ENCODE data around the gene CHRNA9.

The CHRNA9 gene

DNA sequence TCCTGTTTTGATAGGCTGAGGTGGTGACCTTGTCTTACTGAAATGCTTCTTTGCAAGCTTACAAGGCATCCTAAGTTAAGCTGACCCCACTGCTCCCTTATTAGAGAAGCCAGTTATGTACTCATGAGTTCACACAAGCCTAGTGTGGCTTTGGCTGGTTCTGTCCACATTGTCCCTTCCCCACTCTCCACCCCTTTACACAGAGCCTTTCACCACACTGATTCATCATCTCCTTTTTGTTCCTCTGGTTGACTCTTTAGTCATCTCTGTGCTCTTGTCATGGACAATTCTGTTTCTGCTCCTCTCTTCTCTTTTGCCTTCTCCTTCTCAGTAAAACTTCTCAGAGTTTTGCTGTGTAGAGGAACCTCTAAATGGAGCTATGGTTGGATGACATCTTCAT lies 4.9 kb downstream of the CHRNA9 start:
- ATAC-seq (peak; percentile 87), DNase-seq (no peak)

DNA sequence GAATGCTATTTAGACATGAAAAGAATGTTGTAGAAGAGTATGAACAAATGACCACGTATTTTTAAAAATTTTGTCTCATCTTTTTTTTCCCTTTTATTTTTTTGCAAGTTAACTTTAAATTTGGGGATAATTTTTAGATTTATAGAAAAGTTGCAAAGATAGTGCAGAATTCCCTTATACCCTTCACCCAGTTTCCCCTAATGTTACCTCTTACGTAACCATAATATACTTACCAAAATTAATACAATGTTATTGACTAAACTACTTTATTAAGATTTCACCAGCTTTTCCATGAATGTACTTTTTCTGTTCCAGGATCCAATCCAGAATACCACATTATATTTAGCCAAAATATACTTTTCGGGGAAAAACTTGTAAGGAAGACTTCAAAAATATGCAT lies 12.3 kb downstream of the CHRNA9 start:
- DNase-seq: no peak

DNA sequence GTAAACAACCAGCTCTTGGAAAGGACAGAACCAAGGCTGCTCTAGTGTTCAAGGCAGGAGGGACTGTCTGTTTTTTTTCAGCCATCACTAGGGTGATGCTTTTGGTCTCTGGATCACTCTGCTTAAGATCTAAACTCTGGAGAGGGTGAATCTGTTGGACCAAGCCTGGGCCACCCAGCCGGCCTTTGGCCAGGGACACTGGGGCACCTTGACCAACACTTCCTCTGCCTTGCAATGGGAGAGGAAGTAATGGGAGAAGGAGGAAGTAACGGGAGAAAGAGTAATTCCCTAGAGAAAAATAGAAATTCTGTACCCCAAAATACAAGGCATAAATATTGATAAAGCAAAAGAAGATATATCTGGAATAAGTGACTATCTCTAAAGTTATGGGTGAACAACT lies 12.9 kb downstream of the CHRNA9 start:
- ATAC-seq (no peak), DNase-seq (no peak)

More for the DNA sequence above, 12.3 kb downstream of the CHRNA9 start:
- no peak for ATAC-seq

DNA sequence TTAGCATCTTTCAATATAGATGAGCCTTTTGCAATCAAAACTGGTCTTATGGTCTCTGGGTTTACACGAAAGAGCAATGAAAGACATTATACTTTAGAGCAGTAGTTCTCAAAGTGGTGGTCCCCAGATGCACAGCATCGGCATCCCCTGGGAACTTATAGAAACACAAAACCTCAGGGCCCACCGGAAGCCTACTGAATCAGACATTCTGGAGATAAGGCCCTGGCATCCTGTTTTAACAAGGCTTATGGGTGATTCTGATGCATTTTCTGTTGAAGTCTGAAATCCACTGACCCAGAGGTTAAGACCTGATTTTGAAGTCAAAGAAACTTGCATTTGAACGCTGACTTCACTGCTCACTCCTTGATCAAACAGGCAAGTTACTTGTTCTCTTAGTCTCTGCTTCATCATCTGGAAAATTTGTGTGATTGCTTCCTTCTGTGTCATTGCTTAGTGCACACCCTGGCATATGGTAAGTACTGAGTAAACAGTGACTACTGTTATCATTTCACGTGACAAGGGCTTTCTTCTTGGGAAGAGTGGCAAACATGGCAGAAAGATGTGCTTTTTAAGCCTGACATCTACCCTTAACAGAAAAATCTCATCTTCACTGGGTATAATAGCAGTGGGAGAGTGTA lies 14.5 kb downstream of the CHRNA9 start:
- ATAC-seq (peak; percentile 68), DNase-seq (no peak)

DNA sequence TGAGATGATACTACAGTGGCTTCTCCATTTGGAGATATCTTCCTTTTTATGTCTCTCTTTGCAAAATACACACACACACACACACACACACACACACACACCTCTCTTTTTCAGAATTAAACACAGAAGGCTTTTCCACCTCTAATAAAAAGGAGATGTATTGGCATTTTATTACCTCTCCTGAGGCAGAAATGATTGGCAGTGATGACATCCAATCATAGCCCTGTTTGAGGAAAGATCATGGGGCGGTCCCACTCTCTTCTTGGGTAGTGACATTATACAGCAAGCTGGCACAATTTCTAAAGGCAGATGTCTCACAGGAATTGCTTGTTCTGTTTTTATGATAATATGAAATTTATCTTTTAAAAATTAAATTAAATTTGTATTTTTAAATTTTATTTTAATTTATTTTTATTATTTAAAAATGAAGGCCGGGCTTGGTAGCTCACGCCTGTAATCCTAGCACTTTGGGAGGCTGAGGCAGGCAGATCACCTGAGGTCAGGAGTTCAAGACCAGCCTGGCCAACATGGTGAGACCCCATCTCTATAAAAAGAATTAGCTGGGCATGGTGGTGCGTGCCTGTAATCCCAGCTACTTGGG lies 15.6 kb downstream of the CHRNA9 start:
- no peak for ATAC-seq
- no peak for DNase-seq

DNA sequence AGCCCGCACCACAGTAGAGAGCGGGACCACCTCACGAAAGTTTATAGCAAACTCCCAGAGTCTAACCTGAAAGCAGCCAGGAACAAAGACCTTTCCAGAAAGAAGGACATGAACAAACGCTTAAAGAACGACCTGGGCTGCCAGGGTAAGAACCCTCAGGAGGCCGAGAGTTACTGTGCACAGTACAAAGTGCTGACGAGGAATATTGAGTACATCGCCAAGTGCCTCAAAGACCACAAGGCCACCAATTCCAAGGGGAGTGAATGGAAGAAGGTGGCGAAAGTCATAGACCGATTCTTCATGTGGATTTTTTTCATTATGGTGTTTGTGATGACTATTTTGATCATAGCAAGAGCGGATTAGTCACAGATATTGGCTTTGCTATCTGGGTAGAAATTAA lies 19.0 kb downstream of the CHRNA9 start:
- no peak for DNase-seq
- no peak for ATAC-seq

DNA sequence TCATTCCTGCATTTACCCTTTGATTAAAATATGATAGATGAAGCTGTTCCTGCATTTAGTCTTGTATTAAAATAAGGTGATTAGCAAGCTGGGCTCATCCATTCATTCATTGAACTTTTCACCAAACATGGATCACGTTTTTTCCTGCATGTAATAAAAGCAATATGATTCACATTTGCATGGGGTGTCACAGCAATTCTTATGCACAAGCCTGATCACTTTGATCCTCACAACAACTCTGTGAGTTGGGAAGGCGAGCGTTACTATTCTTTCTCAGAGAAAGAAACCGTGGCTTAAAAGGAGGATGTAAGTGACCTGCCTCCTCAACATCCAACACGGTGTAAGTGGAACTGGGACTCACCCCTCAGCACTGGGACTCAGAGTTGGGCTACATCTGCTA lies 20.0 kb downstream of the CHRNA9 start:
- DNase-seq: no peak
- ATAC-seq: no peak

DNA sequence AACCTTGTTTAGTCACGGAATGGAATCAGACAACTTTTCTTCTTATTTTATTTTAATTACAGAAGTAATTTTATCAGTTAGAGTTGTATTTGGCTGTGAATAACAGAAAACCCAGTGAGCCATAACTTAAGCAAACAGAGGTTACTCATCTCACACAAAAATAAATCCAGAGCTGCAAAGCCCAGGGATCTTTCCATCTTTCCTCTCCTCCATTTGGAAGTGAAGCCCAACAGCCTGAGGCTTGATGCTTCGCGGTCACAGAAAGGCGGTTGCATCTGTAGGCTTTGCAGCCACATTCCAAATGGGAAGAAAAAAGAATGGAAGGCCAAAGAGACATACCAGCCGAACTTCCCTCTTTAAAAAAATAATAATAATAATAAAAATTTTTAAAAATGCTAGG lies 22.6 kb downstream of the CHRNA9 start:
- DNase-seq (no peak), ATAC-seq (no peak)

DNA sequence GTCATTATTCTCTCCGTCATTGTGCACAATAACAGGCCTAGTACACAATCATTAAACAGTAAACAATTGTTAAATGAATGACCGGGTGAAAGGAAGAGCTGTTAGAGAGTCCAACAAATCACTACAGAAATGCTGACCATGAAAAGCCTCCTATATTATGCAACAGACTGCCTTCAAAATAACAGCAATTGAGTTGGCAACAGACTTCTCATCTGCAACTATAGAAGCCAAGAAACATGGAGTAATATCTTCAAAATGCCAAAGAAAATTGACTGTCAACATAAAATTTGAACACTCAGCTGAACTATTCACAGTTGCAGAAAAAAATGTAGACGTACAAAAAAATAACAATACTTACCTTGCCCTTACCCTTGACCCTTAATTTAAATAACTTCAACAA lies 26.2 kb downstream of the CHRNA9 start:
- ATAC-seq (no peak), DNase-seq (no peak)

DNA sequence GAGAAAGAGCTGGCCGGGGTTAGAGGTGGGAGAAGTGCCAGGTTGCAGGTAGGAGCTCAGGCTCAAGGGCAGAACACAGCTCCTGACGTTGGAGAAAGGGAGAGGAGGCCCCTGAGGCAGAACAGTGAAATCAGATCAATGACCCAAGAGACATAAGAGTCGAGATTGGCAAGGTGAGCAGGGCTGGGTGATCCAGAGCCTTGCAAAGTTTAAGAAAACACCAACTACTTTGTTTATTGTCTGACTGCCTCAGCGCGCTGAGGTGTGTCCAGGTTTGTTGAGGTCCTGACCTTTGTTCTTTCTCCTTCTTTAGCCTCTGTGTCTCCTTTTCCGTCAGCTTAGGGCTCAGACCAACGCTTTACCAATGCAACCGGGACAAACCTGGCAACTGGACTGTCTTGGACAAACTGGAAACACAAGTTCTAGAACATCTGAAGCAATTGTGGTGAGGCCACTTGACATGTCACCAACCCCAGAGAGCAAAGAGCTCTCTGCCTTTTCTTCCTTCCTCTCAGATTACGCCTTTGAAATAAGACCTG lies 28.3 kb downstream of the CHRNA9 start:
- no peak for ATAC-seq
- DNase-seq: no peak

DNA sequence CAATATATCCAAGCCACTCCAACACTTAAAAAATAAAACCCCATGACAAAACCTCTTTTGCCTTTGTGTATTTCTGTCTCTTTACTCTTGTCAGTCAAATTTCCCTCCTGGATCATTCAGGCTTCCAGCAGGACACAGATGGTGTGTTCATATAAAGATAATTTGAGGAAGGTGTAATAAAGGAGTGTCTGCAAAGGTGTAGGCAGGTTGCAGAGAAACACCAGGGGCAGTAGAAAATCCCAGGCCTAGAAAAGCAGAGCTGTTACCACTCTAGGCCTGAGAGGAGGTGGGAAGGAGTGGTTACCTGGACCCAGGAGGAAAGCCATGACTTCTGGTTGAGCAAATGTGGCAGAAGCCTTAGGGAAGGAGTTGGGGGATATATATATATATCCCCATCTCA lies 28.8 kb downstream of the CHRNA9 start:
- ATAC-seq: no peak

DNA sequence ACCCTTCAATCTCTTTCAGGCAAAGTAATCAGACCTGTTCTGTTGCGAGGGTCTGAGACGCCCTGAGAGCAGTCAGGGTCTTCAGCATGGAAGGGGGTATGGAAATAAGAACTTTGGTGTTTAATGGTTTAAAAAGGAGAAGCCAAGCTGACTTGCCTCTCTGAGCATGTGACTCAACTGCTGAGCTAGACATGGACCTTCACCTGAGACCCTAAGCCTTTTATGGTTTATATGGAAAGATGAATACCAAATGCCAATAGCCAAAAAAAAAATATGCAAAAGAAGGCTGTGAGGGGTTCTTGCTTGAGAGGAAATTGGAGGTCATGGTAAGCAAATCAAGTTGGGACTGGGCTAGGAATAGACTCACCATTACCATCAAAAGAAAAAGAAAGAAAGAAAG lies 30.6 kb downstream of the CHRNA9 start:
- ATAC-seq (no peak), DNase-seq (no peak)

More for the DNA sequence above, 28.8 kb downstream of the CHRNA9 start:
- no peak for DNase-seq

DNA sequence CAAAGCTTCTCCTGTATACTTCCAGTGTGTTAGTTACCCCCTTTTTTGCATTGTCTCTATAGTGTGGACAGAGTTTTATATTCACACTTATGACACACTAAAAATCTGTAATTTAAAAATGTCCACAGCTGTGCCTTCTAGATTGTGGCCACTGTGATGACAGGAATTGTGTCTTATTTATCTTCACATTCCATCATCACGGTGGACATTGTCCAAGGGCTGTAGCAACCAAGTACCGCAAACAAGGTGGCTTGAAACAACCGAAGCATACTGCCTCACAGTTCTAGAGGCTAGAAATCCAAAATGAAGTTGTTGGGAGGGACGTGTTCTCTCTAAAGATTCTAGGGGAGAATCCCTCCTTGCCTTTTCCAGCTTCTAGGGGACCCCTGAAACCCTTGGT lies 32.3 kb downstream of the CHRNA9 start:
- ATAC-seq (no peak), DNase-seq (no peak)

DNA sequence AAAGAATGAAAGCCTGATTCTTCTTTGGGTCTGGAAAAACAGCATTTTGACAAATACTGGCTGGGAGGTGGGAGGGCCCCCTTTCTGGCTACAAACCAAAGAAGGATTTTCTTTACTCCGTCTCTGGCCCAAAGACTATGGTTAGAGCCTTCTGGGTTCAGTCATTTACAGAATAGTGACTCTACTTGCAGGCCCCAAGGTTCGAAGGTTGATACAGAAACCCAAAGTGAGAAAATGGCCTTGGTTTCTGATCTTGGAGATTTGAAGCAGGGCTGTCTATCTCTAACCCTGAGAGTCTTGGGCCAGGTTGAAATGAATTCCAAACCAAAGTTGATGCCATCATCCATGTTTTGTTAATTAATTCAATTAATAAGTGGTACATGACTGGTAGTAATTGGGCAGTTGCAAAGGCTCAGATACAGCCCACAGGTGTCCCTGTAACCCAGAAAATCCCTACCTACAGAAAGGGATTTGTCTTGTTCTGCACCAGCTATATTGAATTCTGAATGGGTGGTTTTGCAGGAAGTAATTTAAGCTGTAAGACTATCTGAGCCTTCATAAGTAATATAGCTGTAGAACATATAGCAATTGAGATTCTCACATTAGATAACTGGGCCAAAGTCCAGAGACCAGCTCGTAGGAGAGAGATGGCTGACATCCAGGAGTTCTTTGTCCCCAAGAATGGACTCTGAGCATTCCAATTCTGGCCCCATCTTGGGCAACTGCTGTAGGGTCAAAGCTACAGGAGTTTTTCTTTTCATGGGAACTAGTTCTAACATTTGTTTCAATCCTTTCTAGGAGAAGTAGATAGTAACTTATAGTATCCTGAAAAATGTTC lies 34.5 kb downstream of the CHRNA9 start:
- DNase-seq (no peak), ATAC-seq (no peak)

DNA sequence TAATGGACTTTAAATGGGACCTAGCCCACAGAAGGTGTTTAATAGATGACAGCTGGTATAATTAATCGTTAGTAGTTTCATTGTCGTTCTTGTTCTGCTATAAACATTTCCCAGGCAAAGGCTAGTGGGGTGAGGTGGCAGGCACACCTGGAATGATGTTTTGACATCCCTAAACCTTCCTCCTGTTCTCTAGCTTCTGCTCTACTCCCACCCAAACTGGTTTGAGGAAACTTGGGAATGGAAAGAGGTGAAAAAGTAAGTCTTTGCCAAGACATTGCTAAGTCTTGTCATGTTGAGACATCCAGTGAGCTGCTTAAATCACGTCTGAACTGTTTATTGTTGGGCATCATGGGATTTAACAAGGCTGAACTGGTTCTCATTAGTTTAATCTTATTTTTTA lies 37.5 kb downstream of the CHRNA9 start:
- ATAC-seq (no peak), DNase-seq (no peak)

DNA sequence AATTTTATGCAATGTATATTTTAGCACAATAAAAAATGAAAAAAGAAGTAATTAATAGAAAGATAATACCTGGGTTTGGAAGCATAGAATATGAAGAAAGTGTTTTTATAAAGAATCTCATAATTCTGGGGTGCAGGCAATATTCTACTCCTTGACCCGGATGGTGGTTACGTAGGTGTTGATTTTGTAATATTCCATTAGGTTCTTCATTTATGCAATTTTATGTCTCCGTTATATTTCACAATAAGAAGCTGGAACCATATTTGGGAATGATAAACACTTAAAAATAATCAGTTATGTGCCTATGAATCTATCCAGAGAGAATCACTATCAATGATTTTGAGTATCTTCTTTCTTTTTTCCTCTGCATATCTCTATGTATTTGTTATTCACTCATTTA lies 38.5 kb downstream of the CHRNA9 start:
- ATAC-seq: no peak
- no peak for DNase-seq

DNA sequence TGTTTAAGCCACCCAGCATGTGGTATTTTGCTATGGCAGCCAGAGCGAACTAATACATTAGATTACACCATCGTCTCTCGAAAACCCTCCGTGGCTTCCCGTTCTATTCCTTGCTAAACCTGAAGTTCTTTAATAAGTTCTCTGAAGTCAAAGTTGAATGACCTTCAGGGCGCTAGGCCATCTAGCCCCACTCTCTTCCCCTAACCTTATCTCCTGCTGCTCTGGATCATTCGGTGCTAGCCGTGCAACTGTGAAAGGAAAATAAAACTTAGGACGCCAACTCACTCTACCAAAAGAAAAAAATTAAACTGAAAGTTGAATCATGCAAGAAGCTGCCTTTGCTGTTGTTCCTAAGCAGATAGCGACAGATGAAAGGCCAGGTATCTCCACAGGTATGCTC lies 40.0 kb downstream of the CHRNA9 start:
- no peak for ATAC-seq
- DNase-seq: no peak

DNA sequence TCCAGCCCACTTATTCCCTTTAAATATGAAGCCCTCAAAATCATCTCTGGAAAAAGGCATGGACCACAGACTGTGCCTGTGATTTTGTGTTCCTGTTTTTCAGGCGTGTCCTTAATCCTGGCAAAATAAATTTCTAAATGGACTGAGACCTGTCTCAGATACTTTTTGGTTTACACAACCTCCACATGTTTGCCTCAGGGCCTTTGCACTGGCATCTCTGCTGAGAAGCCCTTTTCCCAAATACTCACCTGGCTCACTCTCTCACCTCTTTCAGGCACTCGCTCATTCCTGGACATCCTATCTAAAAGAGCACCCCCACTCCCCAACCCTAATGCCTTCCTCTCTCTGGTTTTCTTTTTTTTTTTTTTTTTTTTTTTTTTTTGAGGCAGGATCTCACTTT lies 40.5 kb downstream of the CHRNA9 start:
- ATAC-seq (no peak), DNase-seq (no peak)

DNA sequence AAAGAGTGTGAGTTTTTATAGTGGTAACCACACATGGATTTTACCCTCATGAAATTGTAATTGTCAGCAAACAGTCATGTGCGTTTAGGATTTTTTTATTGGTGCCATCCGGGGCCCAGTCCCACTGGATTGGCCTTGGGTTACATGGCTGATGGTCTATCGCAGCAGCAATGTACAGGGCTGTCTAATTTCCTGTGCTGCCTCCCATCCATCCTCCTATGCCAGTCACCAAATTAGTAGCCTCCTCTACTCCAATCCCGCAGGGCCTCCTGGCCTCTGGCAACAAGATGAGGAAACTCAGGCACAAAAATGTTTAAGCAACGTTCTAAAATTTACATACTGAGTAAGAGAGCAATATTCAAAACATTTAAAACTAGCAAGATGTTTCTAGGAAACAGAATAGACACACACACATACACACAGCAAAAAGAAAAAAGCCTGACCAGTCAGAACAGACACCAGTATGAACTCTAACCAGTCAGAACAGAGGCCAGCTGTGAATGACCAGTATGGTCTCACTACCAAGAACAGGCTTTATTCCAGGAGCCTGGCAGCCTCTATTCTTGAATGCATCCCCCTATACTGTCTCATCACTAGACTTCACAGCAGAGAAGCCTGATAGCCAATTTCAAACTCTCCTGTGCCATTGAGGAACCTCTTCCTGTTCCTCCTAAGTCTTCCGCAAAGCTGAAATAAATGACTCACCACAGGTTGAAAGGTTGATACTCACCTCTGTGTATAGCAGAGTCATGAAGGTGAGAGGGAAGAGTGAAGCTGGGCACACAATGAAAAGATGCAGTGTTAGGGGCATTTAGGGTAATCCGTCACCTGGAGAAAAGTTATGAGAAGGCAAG lies 42.6 kb downstream of the CHRNA9 start:
- ATAC-seq (no peak), DNase-seq (no peak)

DNA sequence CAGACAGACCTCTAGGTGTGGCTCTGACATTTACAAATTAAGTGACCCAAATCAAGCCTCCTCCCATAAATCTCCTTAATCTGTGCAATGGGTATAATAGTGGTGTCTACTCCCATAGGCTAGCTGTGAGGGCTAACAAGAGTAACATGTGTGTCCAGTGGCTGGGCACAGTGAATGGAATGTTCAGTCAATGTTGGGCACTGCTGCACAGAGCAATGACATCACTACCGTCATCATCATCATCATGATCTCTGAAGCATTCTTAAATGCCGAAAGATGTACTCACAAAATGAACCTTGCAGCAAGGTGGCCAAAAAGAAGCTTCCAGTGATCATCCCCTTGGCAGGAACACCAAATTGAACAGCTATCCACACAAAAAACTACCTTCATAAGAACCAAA lies 43.5 kb downstream of the CHRNA9 start:
- ATAC-seq (no peak), DNase-seq (no peak)

DNA sequence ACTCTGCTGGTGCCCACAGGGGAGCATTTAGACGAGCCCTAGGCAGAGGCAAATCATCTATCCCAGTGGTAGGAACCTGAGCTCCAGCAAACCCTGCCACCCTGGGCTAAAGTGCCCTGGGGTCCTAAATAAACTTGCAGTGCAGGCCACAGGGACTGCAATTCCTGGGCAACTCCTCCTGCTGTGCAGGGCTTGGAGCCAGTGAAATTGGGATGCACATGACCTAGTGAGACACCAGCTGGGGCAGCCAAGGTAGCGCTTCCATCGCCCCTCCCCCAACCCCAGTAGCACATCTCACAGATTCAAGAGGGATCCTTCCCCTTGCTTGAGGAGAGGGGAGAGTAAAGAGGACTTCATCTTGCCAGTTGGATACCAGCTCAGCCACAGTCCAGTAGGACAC lies 44.1 kb downstream of the CHRNA9 start:
- ATAC-seq (no peak), DNase-seq (no peak)

DNA sequence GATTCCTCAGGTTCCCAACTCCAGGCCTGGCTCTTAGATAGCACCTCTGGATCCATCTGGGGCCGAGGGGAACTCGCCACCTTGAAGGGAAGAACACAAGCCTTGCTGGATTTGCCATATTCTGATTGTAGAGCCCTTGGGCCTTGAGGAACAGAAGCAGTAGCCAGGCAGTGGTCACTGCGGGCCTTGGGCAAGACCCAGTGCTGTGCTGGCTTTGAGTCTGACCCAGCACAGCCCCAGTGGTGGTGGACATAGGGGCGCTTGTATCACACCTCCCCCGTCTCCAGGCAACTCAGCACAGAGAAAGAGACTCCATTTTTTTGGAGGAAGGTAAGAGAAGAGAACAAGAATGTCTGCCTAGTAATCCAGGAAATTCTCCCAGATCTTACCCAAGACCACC lies 45.5 kb downstream of the CHRNA9 start:
- DNase-seq: no peak
- no peak for ATAC-seq

Measured in stimulated activated naive CD8-positive, alpha-beta T cell treated with anti-CD3 and anti-CD28 coated beads, Interleukin-15, Interleukin-2, amounts not matched to agents 100 U/mL and 50 U/mL, for 24 hours (primary cell).